ENCODE measurements around the gene AGRN.
A peak's percentile ranks its signal among the peaks of the same experiment; 100 is the strongest.
"Not testable (repeated sequence)": the region's sequence is repeated elsewhere in the genome, so short reads cannot be mapped to it uniquely, and the experiment has no call there.

The AGRN gene

DNA sequence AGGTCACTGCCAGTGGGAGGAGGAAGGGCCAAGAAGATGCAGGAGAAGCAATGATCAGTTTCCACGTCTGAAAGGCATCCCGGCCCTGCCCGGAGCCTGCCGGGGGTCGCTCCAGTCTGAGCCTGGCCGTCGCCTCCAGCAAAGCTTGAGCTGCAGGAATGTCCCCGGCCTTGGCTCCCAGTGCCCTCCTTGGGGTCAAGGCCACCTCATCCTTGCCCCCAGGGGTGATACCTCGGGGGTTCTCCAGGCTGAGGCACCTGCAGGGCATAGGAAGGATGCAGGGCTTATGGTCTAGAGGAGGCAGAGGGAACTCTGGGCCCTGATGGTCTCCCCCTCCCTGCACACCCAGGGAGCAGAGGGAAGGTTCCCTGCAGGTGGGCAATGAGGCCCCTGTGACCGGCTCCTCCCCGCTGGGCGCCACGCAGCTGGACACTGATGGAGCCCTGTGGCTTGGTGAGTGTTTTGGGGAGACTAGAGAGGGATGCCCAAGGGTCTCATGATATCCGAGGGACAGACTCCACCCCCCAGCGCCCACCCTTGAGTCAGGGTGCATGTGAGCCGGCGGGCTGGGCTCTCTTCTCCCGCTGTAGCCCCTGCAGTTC lies 34.3 kb downstream of the AGRN start:
- DNase-seq: no peak

DNA sequence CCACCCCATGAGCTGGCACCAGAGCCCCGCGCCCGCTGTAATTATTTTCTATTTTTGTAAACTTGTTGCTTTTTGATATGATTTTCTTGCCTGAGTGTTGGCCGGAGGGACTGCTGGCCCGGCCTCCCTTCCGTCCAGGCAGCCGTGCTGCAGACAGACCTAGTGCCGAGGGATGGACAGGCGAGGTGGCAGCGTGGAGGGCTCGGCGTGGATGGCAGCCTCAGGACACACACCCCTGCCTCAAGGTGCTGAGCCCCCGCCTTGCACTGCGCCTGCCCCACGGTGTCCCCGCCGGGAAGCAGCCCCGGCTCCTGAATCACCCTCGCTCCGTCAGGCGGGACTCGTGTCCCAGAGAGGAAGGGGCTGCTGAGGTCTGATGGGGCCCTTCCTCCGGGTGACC lies 35.1 kb downstream of the AGRN start:
- no peak for DNase-seq

DNA sequence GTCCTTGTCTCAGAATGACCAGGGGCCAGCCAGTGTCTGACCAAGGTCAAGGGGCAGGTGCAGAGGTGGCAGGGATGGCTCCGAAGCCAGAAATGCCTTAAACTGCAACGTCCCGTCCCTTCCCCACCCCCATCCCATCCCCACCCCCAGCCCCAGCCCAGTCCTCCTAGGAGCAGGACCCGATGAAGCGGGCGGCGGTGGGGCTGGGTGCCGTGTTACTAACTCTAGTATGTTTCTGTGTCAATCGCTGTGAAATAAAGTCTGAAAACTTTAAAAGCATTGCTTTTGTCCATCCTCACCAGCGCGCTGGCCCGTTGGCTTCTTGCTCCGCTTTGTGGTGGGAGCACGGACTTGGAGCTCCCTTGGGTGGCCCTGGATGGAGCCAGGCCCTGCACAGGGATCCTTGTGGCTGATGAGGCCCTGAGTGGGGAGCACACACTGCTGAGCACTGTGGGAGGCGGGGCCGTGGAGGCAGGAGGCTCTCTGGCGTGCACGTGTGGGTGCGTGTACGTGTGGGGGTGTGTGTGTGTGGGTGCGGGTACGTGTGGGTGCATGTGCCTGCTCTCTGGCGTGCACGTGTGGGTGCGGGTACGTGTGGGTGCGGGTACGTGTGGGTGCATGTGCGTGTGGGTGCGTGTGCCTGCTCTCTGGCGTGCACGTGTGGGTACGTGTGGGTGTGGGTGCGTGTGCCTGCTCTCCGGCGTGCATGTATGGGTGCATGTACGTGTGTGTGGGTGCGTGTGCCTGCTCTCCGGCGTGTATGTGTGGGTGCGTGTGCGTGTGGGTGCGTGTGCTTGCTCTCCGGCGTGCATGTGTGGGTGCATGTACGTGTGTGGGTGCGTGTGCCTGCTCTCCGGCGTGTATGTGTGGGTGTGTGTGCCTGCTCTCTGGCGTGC lies 36.2 kb downstream of the AGRN start:
- no peak for DNase-seq

DNA sequence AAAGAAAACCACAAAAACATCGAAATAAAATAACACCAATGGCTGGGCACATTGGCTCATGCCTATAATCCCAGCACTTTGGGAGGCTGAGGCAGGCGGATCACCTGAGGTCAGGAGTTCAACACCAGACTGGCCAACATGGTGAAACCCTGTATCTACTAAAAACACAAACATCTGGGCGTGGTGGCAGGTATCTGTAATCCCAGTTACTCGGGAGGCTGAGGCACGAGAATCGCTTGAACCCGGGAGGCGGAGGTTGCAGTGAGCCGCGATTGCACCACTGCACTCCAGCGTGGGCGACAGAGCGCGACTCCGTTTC lies 37.8 kb downstream of the AGRN start:
- not testable (repeated sequence) for DNase-seq

DNA sequence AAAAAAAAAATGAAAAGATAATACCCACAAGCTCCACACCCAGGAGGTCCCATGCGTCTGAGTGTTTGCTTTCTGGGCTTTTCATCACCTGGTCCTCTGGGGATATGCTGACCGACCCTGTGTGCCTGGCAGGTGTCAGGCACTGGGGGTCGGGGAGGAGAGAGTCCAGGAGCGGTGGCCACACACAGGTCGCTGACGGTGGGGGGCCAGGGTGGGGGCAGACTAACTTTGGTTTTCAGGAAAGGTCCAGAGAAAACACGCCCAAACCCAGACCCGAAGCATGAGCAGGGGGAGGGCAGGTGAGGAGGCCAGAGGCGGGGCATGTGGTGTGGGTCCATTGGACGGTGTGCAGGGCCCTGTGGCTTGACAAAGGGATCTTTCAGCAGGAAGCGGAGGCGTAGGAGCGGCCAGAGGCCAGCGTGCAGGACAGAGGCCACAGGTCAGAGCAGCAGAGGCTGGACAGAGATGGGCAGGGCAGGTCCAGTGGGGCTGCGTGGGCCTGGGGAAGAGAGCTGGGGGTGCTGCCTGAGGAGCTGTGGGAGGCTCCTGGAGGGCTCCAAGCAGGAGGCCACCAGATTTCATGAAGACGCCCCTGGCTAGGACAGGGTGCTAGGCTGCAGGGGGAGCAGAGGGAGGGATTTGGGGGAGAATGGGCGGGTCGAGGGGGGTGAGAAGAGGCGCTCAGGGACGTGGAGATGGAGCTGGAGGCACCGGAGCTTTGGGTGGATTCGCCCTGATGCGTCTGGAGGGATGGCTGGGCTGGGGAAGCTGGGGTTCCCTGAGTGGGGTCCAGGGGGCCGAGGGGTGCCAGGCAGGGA lies 38.4 kb downstream of the AGRN start:
- DNase-seq: no peak

DNA sequence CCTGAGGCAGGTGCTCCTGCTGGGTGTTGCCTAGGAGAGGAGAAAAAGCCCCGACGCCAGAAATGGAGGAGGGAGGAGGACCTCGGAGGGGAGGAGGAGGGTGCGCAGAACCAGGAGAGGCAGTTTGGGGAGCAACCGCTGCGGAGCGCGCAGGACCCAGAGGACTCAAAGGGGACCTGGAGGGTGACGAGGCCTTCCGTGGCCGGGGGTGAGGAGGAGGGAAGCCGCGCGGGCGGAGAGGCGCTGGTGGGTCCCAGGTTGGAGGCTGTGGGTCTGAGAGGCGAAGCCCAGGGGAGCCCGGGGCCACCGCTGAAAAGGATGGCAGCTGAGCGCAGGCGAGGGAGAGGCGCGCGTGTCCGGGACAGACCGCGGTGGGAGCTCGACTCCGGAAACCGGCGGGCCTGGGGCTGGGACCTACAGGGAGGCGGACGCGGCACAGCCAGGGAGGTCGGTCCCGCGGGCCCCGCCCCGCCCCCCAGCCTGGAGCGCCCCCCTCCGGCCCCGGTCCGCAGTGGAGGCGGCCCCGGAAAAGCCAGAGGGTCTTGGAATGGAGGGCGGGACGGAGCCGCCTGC lies 39.1 kb downstream of the AGRN start:
- DNase-seq: no peak

DNA sequence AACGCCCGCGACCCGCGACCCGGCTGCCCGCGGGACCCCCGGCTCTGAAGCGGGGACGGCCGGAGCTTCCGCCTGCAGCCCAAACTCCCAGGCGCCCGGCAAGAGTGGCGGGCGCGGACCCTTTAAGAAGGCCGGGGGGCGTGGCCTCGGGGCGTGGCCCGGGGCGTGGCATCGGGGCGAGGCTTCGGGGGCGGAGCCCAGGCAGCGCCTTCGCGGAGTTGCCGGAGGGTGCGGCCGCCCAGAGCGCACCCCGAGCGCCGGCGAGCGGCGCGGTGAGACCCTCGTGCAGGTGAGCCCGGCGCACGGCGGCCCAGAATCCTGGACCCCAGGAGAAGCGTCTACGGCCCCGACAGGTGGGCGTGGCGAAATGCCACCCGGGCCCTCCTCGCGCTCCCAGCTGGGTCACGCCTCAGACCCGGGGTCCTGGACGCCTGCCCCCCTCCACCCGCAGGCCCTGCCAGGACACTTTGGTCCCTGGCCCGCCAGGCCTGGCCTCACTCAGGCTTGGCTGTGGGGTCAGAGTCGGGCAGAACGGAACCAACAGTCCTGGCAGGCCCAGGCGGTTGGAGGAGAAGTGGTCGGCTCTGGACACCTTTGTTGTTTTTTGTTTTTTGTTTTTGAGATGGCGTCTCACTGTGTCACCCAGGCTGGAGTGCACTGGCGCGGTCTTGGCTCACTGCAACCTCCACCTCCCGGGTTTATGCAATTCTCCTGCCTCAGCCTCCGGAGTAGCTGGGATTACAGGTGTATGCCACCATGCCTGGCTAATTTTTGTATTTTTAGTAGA lies 39.8 kb downstream of the AGRN start:
- peak; percentile 60 to 77 for DNase-seq

DNA sequence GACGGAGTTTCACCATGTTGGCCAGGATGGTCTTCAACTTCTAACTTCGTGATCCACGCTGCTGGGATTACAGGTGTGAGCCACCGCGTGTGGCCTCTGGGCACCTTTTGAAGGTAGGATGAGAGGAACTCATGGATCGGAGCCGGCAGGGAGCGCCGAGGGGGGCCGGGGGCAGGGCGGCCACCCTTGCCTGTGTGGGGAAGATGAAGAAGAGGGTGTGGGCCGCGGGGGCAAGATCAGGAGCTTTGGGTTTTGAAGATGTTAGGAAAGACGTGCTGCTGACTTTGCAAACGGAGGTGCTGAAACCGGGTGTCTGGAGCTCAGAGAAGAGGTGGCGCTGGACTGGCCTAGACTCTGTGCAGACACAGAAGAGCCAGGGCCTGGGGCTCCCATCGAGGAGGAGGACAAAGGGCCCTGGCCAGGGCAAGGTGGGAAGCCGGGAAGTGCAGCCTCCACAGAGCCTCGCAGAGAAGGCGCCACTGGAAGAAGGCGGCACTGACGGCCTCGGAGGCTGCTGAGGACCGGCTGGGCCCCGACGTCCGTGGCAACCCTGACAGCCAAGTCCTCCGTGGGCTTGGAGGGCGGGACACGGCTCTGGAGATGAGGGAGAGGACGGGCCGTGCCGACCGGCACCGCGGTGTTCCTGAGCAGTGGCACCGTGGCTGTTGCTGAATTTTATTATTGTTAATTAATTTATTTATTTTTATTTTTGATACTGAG lies 40.5 kb downstream of the AGRN start:
- DNase-seq: no peak

DNA sequence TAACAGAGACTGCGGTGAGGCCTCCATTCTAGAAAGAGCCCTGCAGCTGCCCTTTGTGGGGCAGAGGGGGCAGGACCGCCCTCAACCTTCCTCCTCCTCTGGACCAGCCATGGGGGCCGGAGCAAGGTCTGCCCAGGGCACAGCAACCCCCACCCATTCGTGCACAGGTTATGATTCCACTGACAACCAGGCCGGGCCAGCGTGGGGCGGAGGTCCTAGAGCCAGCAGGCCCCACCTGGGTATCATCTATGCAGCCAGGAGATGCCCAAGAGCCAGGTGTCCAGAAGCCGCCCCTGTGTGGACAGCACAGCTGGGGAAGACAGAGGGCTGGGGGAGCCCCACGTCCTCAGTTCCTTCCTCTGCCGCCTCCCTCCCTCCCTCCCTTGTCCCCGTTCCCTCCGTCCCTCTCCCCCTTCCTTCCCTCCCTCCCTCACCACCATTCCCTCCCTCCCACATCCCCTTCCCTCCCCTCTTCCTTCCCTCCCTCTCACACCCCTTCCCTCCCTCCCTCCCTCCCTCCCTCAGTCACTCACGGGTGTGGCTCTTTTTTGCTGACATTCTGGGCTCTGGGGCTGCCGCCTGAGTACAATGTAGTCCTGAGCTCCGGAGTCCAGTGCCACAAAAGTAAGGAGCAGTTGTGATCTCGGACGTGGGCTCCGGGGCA lies 41.9 kb downstream of the AGRN start:
- no peak for DNase-seq

DNA sequence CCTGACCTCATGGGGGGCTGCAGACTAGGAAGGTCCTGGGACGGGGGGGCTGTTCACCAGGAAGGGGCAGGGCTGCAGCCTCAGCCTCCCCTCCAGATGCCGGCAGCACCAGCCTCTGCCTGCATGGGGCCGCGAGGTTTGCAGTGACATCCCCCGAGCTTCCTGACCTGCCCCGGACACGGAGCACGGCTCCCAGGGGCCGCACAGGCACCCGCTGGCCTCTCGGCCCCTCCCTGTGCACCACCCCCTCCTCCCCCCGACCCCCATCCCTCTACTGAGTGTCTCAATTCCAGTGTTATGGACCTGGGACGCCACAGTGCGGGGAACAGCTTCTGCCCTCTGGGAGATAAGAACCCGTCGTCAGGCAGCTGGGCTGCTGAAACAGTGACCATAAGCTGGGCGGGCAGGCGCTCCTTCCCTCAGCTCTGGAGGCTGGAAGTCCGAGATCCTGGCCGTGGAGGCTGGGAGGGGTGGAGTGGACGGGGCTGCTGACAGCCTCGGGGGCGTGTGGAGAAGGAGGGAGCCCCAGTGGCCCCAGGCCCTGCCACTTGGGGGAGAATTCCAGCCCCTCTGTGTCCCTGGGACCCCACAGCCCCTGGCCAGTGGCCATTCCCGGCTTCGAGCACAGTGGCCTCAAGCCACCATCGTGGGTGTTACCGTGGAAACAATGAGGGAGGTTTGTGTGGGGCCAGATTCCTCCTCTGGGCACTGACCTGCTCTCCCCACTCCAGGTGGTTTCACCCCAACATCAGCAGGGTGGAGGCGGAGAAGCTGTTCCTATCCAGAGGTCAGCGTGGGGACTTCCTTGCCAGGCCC lies 42.6 kb downstream of the AGRN start:
- DNase-seq: no peak

DNA sequence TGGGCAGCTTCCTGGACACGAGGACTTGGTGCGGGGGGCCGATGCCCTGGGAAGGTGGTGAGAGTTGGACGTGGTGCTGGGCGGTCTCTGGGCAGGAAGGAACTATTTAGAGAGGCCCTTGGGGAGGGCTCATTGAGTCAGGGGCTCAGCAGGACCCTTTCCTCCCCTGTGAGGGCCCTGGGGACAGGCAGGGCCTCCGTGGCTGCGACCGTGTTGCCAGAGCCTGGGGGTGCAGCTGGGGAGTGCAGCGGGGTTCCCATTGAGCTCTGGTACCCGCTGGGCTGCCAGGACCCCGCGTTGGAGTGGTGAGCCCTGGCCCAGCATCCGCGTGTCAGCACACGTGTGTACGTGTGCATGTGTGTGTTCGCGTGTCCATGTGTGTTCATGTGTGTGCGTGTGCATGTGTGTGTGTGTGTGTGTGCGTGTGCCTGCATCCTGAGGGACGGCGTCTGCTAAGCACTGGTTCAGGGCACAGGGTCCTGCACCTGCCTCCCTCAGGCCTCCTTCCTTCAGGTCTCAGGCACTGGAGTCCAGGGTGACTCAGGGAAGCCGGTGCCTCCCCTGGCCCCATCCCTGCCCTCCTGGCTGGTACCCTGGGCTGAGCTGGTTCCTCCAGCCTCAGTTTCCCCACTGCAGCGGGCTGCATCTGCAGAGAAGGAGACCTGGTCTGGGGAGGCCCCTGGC lies 43.5 kb downstream of the AGRN start:
- DNase-seq: no peak

DNA sequence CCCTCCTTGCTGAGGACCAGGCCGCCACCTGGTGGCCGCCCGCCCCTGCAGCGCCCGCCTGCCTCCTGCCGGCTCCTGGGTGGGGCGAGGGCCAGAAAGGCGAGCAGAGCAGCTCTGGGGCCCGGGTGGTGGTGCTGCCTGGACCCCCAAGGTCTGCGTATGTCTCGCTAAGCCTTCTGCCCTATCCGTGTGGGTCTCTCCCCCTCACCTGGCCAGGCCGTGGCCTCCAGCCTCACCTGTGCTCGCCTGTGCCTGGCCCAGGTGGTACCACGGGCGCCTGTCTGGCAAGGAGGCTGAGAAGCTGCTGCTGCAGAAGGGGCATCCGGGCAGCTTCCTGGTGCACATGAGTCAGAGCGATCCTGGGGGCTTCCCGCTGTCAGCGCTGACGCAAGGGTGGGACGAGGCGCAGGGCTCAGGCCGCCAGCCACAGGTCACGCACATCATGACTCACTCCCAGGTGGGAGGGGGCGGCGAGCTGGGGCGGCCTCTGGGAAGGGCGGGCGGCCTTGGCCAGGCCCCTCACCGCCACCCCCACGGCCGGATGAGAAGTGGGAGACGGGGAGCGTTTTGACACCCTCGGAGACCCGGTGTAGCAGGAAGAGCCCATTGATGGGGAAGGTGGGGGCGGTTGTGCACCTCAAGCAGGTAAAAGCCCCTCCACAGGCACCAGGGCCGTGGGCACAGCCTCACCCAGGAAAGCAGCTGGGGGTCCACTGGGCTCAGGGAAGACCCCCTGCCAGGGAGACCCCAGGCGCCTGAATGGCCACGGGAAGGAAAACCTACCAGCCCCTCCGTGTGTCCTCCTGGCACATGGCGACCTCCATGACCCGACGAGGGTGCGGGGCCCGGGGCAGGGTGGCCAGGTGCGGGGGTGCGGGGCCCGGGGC lies 44.3 kb downstream of the AGRN start:
- no peak for DNase-seq

DNA sequence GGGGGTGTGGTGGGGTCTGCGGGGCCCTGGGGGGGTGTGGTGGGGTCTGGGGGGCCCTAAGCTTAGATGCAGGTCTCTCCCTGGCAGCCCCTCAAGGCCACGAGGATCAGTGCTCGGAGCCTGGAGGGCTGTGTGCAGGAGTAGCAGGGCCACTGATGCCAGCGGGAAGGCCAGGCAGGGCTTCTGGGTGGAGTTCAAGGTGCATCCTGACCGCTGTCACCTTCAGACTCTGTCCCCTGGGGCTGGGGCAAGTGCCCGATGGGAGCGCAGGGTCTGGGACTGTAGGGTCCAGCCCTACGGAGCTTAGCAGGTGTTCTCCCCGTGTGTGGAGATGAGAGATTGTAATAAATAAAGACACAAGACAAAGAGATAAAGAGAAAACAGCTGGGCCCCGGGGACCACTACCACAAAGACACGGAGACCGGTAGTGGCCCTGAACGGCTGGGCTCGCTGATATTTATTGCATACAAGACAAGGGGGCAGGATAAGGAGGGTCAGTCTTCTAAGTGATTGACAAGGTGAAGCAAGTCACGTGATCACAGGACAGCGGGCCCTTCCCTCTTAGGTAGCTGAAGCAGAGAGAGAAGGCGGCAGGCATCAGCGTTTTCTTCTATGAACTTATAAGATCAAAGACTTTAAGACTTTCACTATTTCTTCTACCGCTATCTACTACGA lies 45.5 kb downstream of the AGRN start:
- DNase-seq: no peak

DNA sequence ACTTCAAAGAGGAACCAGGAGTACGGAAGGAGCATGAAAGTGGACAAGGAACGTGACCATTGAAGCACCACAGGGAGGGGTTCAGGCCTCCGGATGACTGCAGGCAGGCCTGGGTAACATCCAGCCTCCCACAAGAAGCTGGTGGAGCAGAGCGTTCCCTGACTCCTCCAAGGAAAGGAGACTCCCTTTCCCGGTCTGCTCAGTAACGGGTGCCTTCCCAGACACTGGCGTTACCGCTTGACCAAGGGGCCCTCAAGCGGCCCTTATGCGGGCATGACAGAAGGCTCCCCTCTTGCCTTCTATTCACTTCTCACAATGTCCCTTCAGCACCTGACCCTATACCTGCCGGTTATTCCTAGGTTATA lies 46.0 kb downstream of the AGRN start:
- not testable (repeated sequence) for DNase-seq

DNA sequence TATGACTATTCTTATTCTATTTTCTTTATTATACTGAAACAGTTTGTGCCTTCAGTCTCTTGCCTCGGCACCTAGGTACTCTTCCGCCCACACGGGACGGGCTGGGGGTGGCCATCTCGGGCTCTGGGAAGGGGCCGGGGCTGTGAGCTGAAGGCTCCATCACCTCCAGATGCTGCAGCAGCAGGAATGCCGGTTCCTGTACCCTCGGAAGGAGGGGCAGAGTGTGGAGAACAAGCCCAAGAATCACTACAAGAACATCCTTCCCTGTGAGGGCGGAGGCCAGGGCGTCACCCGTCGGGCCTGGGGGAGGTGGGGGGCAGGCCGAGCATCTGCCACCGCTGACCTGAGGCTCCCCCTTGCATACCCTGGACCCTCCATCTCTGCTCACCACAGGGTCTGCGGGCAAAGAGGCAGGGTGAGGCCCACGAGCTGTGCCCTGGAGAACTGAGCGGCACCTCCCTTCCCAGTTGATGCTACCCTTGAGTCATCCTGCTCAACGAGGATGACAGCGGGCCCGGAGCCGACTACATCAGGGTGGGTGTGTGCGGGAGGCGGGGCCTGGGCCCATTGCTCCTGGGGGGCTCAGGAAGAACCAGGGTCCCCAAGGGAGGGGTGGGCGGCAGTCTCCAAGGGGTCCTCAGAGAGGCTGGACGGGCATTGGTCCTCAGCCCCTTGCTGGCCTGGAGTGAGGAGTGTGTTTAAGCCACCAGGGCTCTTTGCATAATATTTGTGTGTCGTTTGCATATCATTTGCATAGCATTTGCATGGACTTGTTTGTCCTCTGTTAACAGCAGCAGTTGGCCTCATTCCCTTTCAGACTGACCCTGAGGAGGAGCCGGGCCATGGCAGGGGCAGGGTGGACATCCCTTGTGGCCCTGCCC lies 46.7 kb downstream of the AGRN start:
- DNase-seq: no peak

DNA sequence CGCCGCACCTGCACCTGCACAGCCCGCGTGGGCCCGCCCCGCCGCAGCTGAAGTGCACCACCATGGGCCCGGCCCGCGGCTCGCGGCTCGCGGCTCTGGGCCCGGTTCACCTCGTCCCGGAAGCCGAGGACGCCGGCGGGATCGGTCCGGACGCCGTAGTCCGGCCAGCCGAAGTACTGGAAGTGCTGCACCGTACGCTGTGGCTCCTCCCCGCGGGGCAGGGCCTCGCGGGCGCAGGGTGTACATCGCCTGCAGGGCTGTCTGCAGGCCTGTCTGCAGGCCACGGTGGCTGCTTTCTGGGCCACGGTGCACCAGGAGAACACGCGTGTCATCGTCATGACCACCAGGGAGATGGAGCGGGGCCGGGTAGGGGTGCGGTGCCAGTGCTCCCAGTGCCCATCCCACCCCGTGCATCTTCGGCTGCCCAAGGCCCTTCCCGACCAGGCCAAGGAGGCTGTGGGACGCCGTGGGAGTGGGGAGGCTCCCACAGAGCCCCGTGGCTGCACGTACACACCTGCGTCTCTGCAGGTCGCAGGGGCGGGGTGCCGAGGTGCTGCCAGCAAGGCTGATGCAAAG lies 47.5 kb downstream of the AGRN start:
- DNase-seq: no peak

Measured in NCI-H2081 (cell line).